ENCODE data around the gene GNE. TPM values are rescaled to one million over a fixed set of nuclear protein-coding genes. Genes with fewer than 3 reads are reported as not detected.

Gene GNE
- total RNA-seq, 4 donors from 2014 or later = 28.5 to 42.1 (median 35.4) TPM

- ATAC-seq (ENCODE audit: low FRiP score) (no peak), DNase-seq (ENCODE audit: low spot score) (no peak)
- no peak for TF ChIP-seq CTCF (IDR thresholded peaks at IDR 0.05)
Measured at GRCh38 chr9:36217256-36217968, 40.8 kb downstream of the GNE start.

- no peak for DNase-seq (ENCODE audit: low spot score)
- TF ChIP-seq CTCF (IDR thresholded peaks at IDR 0.05) = no peak
- ATAC-seq (ENCODE audit: low FRiP score) = no peak
Measured at GRCh38 chr9:36214571-36214970, 43.7 kb downstream of the GNE start.

- ATAC-seq (ENCODE audit: low FRiP score) (no peak), DNase-seq (ENCODE audit: low spot score) (no peak)
- no peak for TF ChIP-seq CTCF (IDR thresholded peaks at IDR 0.05)
Measured at GRCh38 chr9:36213989-36214388, 44.3 kb downstream of the GNE start.

- TF ChIP-seq CTCF (IDR thresholded peaks at IDR 0.05) = no peak
- no peak for DNase-seq (ENCODE audit: low spot score)
- no peak for ATAC-seq (ENCODE audit: low FRiP score)
Measured at GRCh38 chr9:36213387-36213786, 44.9 kb downstream of the GNE start.

- TF ChIP-seq CTCF (IDR thresholded peaks at IDR 0.05) = no peak
- DNase-seq (ENCODE audit: low spot score) = no peak
- ATAC-seq (ENCODE audit: low FRiP score) = no peak
Measured at GRCh38 chr9:36211510-36211909, 46.7 kb downstream of the GNE start.

- ATAC-seq (ENCODE audit: low FRiP score) (no peak), DNase-seq (ENCODE audit: low spot score) (no peak)
- no peak for TF ChIP-seq CTCF (IDR thresholded peaks at IDR 0.05)
Measured at GRCh38 chr9:36210722-36211121, 47.5 kb downstream of the GNE start.

- TF ChIP-seq CTCF (IDR thresholded peaks at IDR 0.05) = no peak
Measured at GRCh38 chr9:36208521-36209253, 49.6 kb downstream of the GNE start.

More at GRCh38 chr9:36208521-36209253, 49.6 kb downstream of the GNE start:
- ATAC-seq (ENCODE audit: low FRiP score) = no peak
- DNase-seq (ENCODE audit: low spot score) = no peak
